G401 (cell line): Measurements from ENCODE around the gene CCNF. TPM values are rescaled to one million over a fixed set of nuclear protein-coding genes. Genes with fewer than 3 reads are reported as not detected.
"Not testable (repeated sequence)": the region's sequence is repeated elsewhere in the genome, so short reads cannot be mapped to it uniquely, and the experiment has no call there.

Source experiments
- DNase-seq: peaks from one replicate; pipeline ENCODE4 v3.0.0-alpha.2; 2015; ENCODE audit warnings: low spot score
- in situ Hi-C: cut with HindIII; loops from 2 replicates; pipeline ENCODE4 v1.10.0; 2016; ENCODE audit warnings: low sequenced_read_pairs, mixed read lengths
- total RNA-seq: library from RNA; depleted of rRNA; stranded (reverse); fragments of >200 nt; shearing (Covaris generic); gene quantifications from 2 replicates; pipeline ENCODE4 v1.2.3, GENCODE V29; 2014

The CCNF gene
- total RNA-seq, 1 experiment from 2014 or later = 62.1 TPM

GRCh38 chr16:2425825-2426430 lies 3.3 kb upstream of the CCNF start:
- DNase-seq = no peak
- in situ Hi-C loops = no loop called here

- DNase-seq = no peak
- in situ Hi-C loops = no loop called here
Measured at GRCh38 chr16:2426941-2427361, 2.3 kb upstream of the CCNF start.

GRCh38 chr16:2427526-2427925 lies 1.7 kb upstream of the CCNF start:
- in situ Hi-C loops = no loop called here
- DNase-seq = no peak

GRCh38 chr16:2428051-2428783 lies 1.0 kb upstream of the CCNF start:
- in situ Hi-C loops = no loop called here
- no peak for DNase-seq

GRCh38 chr16:2428784-2429033 lies 538 bp upstream of the CCNF start:
- DNase-seq = no peak
- in situ Hi-C loops = no loop called here

GRCh38 chr16:2429771-2430663 lies 770 bp downstream of the CCNF start:
- in situ Hi-C loops = no loop called here
- peak; percentile 68 for DNase-seq

- in situ Hi-C loops = no loop called here
- no peak for DNase-seq
Measured at GRCh38 chr16:2432286-2432685, 3.0 kb downstream of the CCNF start.

GRCh38 chr16:2432801-2433505 lies 3.7 kb downstream of the CCNF start:
- DNase-seq = no peak
- in situ Hi-C loops = no loop called here

- DNase-seq, in situ Hi-C loops: not testable (repeated sequence)
Measured at GRCh38 chr16:2435236-2435635, 6.0 kb downstream of the CCNF start.

GRCh38 chr16:2436110-2436509 lies 6.9 kb downstream of the CCNF start:
- in situ Hi-C loops = no loop called here
- DNase-seq = no peak

GRCh38 chr16:2437032-2437790 lies 8.0 kb downstream of the CCNF start:
- no peak for DNase-seq
- in situ Hi-C loops = no loop called here

GRCh38 chr16:2438121-2438520 lies 8.9 kb downstream of the CCNF start:
- no peak for DNase-seq
- in situ Hi-C loops = no loop called here

GRCh38 chr16:2439598-2439997 lies 10.4 kb downstream of the CCNF start:
- in situ Hi-C loops = no loop called here
- no peak for DNase-seq

GRCh38 chr16:2441143-2441804 lies 12.0 kb downstream of the CCNF start:
- DNase-seq, in situ Hi-C loops: not testable (repeated sequence)

- in situ Hi-C loops = no loop called here
- DNase-seq = no peak
Measured at GRCh38 chr16:2443555-2443954, 14.3 kb downstream of the CCNF start.

GRCh38 chr16:2447920-2448583 lies 18.8 kb downstream of the CCNF start:
- in situ Hi-C loops = no loop called here
- DNase-seq = no peak

- DNase-seq = no peak
- in situ Hi-C loops = no loop called here
Measured at GRCh38 chr16:2449118-2449517, 19.9 kb downstream of the CCNF start.

GRCh38 chr16:2450535-2450934 lies 21.3 kb downstream of the CCNF start:
- no peak for DNase-seq
- in situ Hi-C loops = no loop called here
